ENCODE data around the gene MDFIC. TPM values are rescaled to one million over a fixed set of nuclear protein-coding genes. Genes with fewer than 3 reads are reported as not detected.

Gene MDFIC
- total and polyA plus RNA-seq, 2 donors = 13.4 to 69.4 TPM

- WGBS = 88% methylated on average over 6 of the region's 6 CpGs
- Histone ChIP-seq H3K4me3 (ENCODE audit: low read depth, low read length) (no peak overlapping the region), H3K4me1 (ENCODE audit: insufficient read depth) (no peaks in the 10 kb centered on the region), H3K36me3 (ENCODE audit: insufficient read depth) (no peaks in the 10 kb centered on the region), H3K27ac (ENCODE audit: low read depth) (no peak overlapping the region)
- DNase-seq (ENCODE audit: extremely low spot score) = no peak
These were observed 5.5 kb upstream of the MDFIC start for GRCh38 chr7:114916261-114916892.

- DNase-seq (ENCODE audit: extremely low spot score) = no peak
- no peak overlapping the region for H3K4me3 ChIP-seq (ENCODE audit: low read depth, low read length)
- 83% methylated on average over 4 of the region's 4 CpGs for WGBS
- H3K4me1 ChIP-seq (ENCODE audit: insufficient read depth) = no peaks in the 10 kb centered on the region
- no peak overlapping the region for H3K27ac ChIP-seq (ENCODE audit: low read depth)
- H3K36me3 ChIP-seq (ENCODE audit: insufficient read depth) = no peaks in the 10 kb centered on the region
These were observed 4.6 kb upstream of the MDFIC start for GRCh38 chr7:114917211-114917839.

GRCh38 chr7:114919587-114919986, 2.3 kb upstream of the MDFIC start:
- no peak for DNase-seq (ENCODE audit: extremely low spot score)
- H3K4me1 ChIP-seq (ENCODE audit: insufficient read depth) = peaks cover 1% of the 10 kb centered on the region
- 90% methylated on average over 3 of the region's 3 CpGs for WGBS
- no peaks in the 10 kb centered on the region for H3K36me3 ChIP-seq (ENCODE audit: insufficient read depth)
- no peak overlapping the region for H3K27ac ChIP-seq (ENCODE audit: low read depth)
- no peak overlapping the region for H3K4me3 ChIP-seq (ENCODE audit: low read depth, low read length)

GRCh38 chr7:114921631-114922025, 266 bp upstream of the MDFIC start:
- no peaks in the 10 kb centered on the region for H3K36me3 ChIP-seq (ENCODE audit: insufficient read depth)
- peak overlapping the region; percentile 71 for H3K27ac ChIP-seq (ENCODE audit: low read depth)
- H3K4me3 ChIP-seq (ENCODE audit: low read depth, low read length) = peak overlapping the region; percentile 73
- peaks cover 1% of the 10 kb centered on the region for H3K4me1 ChIP-seq (ENCODE audit: insufficient read depth)
- no peak for DNase-seq (ENCODE audit: extremely low spot score)
- 25% methylated on average over 15 of the region's 15 CpGs for WGBS

GRCh38 chr7:114922652-114923402, 933 bp downstream of the MDFIC start:
- WGBS = under 1% methylated on average over 51 of the region's 51 CpGs

GRCh38 chr7:114923403-114923713, 1.5 kb downstream of the MDFIC start:
- under 1% methylated on average over 4 of the region's 4 CpGs for WGBS
- H3K27ac ChIP-seq (ENCODE audit: low read depth) = no peak overlapping the region
- H3K4me1 ChIP-seq (ENCODE audit: insufficient read depth) = peaks cover 1% of the 10 kb centered on the region
- peak overlapping the region; percentile 73 for H3K4me3 ChIP-seq (ENCODE audit: low read depth, low read length)
- DNase-seq (ENCODE audit: extremely low spot score) = no peak
- no peaks in the 10 kb centered on the region for H3K36me3 ChIP-seq (ENCODE audit: insufficient read depth)

More at GRCh38 chr7:114922652-114923402, 933 bp downstream of the MDFIC start:
- H3K27ac ChIP-seq (ENCODE audit: low read depth) = peak overlapping the region; percentile 71
- H3K4me1 ChIP-seq (ENCODE audit: insufficient read depth) = peaks cover 1% of the 10 kb centered on the region
- no peaks in the 10 kb centered on the region for H3K36me3 ChIP-seq (ENCODE audit: insufficient read depth)
- DNase-seq (ENCODE audit: extremely low spot score) = peak; percentile 76
- peak overlapping the region; percentile 73 for H3K4me3 ChIP-seq (ENCODE audit: low read depth, low read length)

GRCh38 chr7:114924038-114924712, 2.3 kb downstream of the MDFIC start:
- no peak for DNase-seq (ENCODE audit: extremely low spot score)
- no peak overlapping the region for H3K27ac ChIP-seq (ENCODE audit: low read depth)
- no peaks in the 10 kb centered on the region for H3K36me3 ChIP-seq (ENCODE audit: insufficient read depth)
- H3K4me3 ChIP-seq (ENCODE audit: low read depth, low read length) = no peak overlapping the region
- peaks cover 1% of the 10 kb centered on the region for H3K4me1 ChIP-seq (ENCODE audit: insufficient read depth)
- WGBS = 61% methylated on average over 4 of the region's 4 CpGs

- DNase-seq (ENCODE audit: extremely low spot score) = no peak
- Histone ChIP-seq H3K27ac (ENCODE audit: low read depth) (no peak overlapping the region), H3K36me3 (ENCODE audit: insufficient read depth) (no peaks in the 10 kb centered on the region), H3K4me3 (ENCODE audit: low read depth, low read length) (no peak overlapping the region), H3K4me1 (ENCODE audit: insufficient read depth) (peaks cover 1% of the 10 kb centered on the region)
These were observed 3.5 kb downstream of the MDFIC start for GRCh38 chr7:114925434-114925833.

GRCh38 chr7:114928060-114928459, 6.2 kb downstream of the MDFIC start:
- H3K4me1 ChIP-seq (ENCODE audit: insufficient read depth) = peaks cover 1% of the 10 kb centered on the region
- 77% methylated on average over 2 of the region's 2 CpGs for WGBS

GRCh38 chr7:114929570-114929969, 7.7 kb downstream of the MDFIC start:
- DNase-seq (ENCODE audit: extremely low spot score) = no peak
- Histone ChIP-seq H3K36me3 (ENCODE audit: insufficient read depth) (no peaks in the 10 kb centered on the region), H3K27ac (ENCODE audit: low read depth) (no peak overlapping the region), H3K4me3 (ENCODE audit: low read depth, low read length) (no peak overlapping the region), H3K4me1 (ENCODE audit: insufficient read depth) (no peaks in the 10 kb centered on the region)
- 87% methylated on average over 1 of the region's 1 CpG for WGBS

More at GRCh38 chr7:114928060-114928459, 6.2 kb downstream of the MDFIC start:
- DNase-seq (ENCODE audit: extremely low spot score) = no peak
- no peak overlapping the region for H3K27ac ChIP-seq (ENCODE audit: low read depth)
- H3K36me3 ChIP-seq (ENCODE audit: insufficient read depth) = no peaks in the 10 kb centered on the region
- no peak overlapping the region for H3K4me3 ChIP-seq (ENCODE audit: low read depth, low read length)

GRCh38 chr7:114930107-114930661, 8.3 kb downstream of the MDFIC start:
- no peaks in the 10 kb centered on the region for H3K36me3 ChIP-seq (ENCODE audit: insufficient read depth)
- no peak overlapping the region for H3K27ac ChIP-seq (ENCODE audit: low read depth)
- no peak overlapping the region for H3K4me3 ChIP-seq (ENCODE audit: low read depth, low read length)
- no peaks in the 10 kb centered on the region for H3K4me1 ChIP-seq (ENCODE audit: insufficient read depth)
- 57% methylated on average over 4 of the region's 4 CpGs for WGBS
- no peak for DNase-seq (ENCODE audit: extremely low spot score)

- Histone ChIP-seq H3K36me3 (ENCODE audit: insufficient read depth) (no peaks in the 10 kb centered on the region), H3K4me1 (ENCODE audit: insufficient read depth) (no peaks in the 10 kb centered on the region), H3K27ac (ENCODE audit: low read depth) (no peak overlapping the region), H3K4me3 (ENCODE audit: low read depth, low read length) (no peak overlapping the region)
- 58% methylated on average over 6 of the region's 6 CpGs for WGBS
- no peak for DNase-seq (ENCODE audit: extremely low spot score)
These were observed 9.1 kb downstream of the MDFIC start for GRCh38 chr7:114930829-114931655.

GRCh38 chr7:114931656-114932011, 9.7 kb downstream of the MDFIC start:
- Histone ChIP-seq H3K36me3 (ENCODE audit: insufficient read depth) (no peaks in the 10 kb centered on the region), H3K27ac (ENCODE audit: low read depth) (no peak overlapping the region), H3K4me1 (ENCODE audit: insufficient read depth) (no peaks in the 10 kb centered on the region), H3K4me3 (ENCODE audit: low read depth, low read length) (no peak overlapping the region)
- WGBS = 89% methylated on average over 9 of the region's 9 CpGs
- DNase-seq (ENCODE audit: extremely low spot score) = no peak

Data from urinary bladder (tissue), 4 donors.